H1 (cell line): Measurements from ENCODE around the gene PRKACA. TPM values are rescaled to one million over a fixed set of nuclear protein-coding genes. Genes with fewer than 3 reads are reported as not detected.

Source experiments
- BACH1 ChIP-seq: IDR thresholded peaks from 2 replicates; pipeline ENCODE4 v1.6.1; 2012; ENCODE audit warnings: low read length, improper control_type of control experiment
- BCL11A ChIP-seq, 2 experiments: IDR thresholded peaks; one replicate each; pipeline ENCODE4 v1.6.1; 2011; ENCODE audit warnings: low read depth in 2 of 2, low read length in 2 of 2, mild to moderate bottlenecking in 2 of 2
- BRCA1 ChIP-seq: IDR thresholded peaks from 2 replicates; pipeline ENCODE4 v1.6.1; 2012; ENCODE audit warnings: low read depth, low read length, improper control_type of control experiment
- E2F6 ChIP-seq: IDR thresholded peaks from 2 replicates; pipeline ENCODE4 v1.6.1; 2012; ENCODE audit warnings: inconsistent platforms
- JUN ChIP-seq: IDR thresholded peaks from 2 replicates; pipeline ENCODE4 v1.6.1; 2011; ENCODE audit warnings: low read depth, mild to moderate bottlenecking, improper control_type of control experiment, low read length
- PHF8 ChIP-seq: fragments of 200-600 bp; sonication (generic); conservative IDR thresholded peaks from 2 replicates; pipeline ENCODE4 v1.7.1; 2012; ENCODE audit warnings: low read depth, mild to moderate bottlenecking, inconsistent platforms, low read length, moderate library complexity
- RAD21 ChIP-seq, 2 experiments: IDR thresholded peaks in 1 of 2; conservative IDR thresholded peaks in 1 of 2; 2 replicates each; pipeline ENCODE4 v1.6.1; 2011; ENCODE audit warnings: low read depth in 2 of 2, low read length in 2 of 2, improper control_type of control experiment in 1 of 2, inconsistent platforms in 1 of 2, mild to moderate bottlenecking in 1 of 2, moderate library complexity in 1 of 2
- RBBP5 ChIP-seq: IDR thresholded peaks from 2 replicates; pipeline ENCODE4 v1.7.1; 2012; ENCODE audit warnings: low read depth, mild to moderate bottlenecking, inconsistent platforms, low read length, moderate library complexity, borderline replicate concordance
- SIRT6 ChIP-seq: IDR thresholded peaks from one replicate; pipeline ENCODE4 v1.7.1; 2012; ENCODE audit warnings: low read length, inconsistent platforms
- polyA plus RNA-seq, 7 experiments: library from polyadenylated mRNA; depleted of rRNA in 3 of 7; stranded (reverse) in 5 of 7; unstranded in 2 of 7; fragments of >200 nt in 5 of 7; fragments of 200-250 nt in 2 of 7; gene quantifications; 1 replicate in 5 of 7; 2 replicates in 1 of 7; 4 replicates in 1 of 7; pipeline versions ENCODE4 v1.2.1 to v1.2.3, GENCODE V29; 2011 to 2013; ENCODE audit warnings: missing spikeins in 2 of 7, mixed read lengths in 2 of 7
- total RNA-seq: library from RNA; stranded (reverse); fragmentation: NEBNext Ultra II Directional; extraction: Animal tissue kit (Norgen Biotek cat#: 25700); gene quantifications from 2 replicates; pipeline ENCODE4 v1.2.1, GENCODE V29; 2021
- TF ChIP-seq, protein P1 (sequence below): fragments of 300-600 bp; sonication (generic); IDR thresholded peaks from 2 replicates; pipeline ENCODE4 v1.7.1; 2012; ENCODE audit warnings: low read length, moderate library complexity, mild to moderate bottlenecking, inconsistent platforms; ENCODE audit not compliant: insufficient replicate concordance

Gene PRKACA
- total and polyA plus RNA-seq, 2 of the 8 experiments (the other 6 are each of a cell fraction or from before 2014, with no cell fraction given) = 14.2 to 48.2 TPM

GRCh38 chr19:14073261-14073924 lies 44.2 kb downstream of the PRKACA start (continued):
- TF ChIP-seq, protein P1, sequence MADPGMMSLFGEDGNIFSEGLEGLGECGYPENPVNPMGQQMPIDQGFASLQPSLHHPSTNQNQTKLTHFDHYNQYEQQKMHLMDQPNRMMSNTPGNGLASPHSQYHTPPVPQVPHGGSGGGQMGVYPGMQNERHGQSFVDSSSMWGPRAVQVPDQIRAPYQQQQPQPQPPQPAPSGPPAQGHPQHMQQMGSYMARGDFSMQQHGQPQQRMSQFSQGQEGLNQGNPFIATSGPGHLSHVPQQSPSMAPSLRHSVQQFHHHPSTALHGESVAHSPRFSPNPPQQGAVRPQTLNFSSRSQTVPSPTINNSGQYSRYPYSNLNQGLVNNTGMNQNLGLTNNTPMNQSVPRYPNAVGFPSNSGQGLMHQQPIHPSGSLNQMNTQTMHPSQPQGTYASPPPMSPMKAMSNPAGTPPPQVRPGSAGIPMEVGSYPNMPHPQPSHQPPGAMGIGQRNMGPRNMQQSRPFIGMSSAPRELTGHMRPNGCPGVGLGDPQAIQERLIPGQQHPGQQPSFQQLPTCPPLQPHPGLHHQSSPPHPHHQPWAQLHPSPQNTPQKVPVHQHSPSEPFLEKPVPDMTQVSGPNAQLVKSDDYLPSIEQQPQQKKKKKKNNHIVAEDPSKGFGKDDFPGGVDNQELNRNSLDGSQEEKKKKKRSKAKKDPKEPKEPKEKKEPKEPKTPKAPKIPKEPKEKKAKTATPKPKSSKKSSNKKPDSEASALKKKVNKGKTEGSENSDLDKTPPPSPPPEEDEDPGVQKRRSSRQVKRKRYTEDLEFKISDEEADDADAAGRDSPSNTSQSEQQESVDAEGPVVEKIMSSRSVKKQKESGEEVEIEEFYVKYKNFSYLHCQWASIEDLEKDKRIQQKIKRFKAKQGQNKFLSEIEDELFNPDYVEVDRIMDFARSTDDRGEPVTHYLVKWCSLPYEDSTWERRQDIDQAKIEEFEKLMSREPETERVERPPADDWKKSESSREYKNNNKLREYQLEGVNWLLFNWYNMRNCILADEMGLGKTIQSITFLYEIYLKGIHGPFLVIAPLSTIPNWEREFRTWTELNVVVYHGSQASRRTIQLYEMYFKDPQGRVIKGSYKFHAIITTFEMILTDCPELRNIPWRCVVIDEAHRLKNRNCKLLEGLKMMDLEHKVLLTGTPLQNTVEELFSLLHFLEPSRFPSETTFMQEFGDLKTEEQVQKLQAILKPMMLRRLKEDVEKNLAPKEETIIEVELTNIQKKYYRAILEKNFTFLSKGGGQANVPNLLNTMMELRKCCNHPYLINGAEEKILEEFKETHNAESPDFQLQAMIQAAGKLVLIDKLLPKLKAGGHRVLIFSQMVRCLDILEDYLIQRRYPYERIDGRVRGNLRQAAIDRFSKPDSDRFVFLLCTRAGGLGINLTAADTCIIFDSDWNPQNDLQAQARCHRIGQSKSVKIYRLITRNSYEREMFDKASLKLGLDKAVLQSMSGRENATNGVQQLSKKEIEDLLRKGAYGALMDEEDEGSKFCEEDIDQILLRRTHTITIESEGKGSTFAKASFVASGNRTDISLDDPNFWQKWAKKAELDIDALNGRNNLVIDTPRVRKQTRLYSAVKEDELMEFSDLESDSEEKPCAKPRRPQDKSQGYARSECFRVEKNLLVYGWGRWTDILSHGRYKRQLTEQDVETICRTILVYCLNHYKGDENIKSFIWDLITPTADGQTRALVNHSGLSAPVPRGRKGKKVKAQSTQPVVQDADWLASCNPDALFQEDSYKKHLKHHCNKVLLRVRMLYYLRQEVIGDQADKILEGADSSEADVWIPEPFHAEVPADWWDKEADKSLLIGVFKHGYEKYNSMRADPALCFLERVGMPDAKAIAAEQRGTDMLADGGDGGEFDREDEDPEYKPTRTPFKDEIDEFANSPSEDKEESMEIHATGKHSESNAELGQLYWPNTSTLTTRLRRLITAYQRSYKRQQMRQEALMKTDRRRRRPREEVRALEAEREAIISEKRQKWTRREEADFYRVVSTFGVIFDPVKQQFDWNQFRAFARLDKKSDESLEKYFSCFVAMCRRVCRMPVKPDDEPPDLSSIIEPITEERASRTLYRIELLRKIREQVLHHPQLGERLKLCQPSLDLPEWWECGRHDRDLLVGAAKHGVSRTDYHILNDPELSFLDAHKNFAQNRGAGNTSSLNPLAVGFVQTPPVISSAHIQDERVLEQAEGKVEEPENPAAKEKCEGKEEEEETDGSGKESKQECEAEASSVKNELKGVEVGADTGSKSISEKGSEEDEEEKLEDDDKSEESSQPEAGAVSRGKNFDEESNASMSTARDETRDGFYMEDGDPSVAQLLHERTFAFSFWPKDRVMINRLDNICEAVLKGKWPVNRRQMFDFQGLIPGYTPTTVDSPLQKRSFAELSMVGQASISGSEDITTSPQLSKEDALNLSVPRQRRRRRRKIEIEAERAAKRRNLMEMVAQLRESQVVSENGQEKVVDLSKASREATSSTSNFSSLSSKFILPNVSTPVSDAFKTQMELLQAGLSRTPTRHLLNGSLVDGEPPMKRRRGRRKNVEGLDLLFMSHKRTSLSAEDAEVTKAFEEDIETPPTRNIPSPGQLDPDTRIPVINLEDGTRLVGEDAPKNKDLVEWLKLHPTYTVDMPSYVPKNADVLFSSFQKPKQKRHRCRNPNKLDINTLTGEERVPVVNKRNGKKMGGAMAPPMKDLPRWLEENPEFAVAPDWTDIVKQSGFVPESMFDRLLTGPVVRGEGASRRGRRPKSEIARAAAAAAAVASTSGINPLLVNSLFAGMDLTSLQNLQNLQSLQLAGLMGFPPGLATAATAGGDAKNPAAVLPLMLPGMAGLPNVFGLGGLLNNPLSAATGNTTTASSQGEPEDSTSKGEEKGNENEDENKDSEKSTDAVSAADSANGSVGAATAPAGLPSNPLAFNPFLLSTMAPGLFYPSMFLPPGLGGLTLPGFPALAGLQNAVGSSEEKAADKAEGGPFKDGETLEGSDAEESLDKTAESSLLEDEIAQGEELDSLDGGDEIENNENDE = no peak
- TF ChIP-seq BCL11A (IDR thresholded peaks at IDR 0.05; ENCODE audit: low read depth in 2 of 2, low read length in 2 of 2) = no peak
- TF ChIP-seq JUN = no peak
- TF ChIP-seq PHF8 = peak; percentile 35; the same call in 1 of the 2 replicates
- no peak for TF ChIP-seq SIRT6
- TF ChIP-seq BACH1 = no peak
- TF ChIP-seq BRCA1 = no peak
- TF ChIP-seq RAD21 (IDR thresholded peaks at IDR 0.05 in 1 of 2, conservative IDR thresholded peaks at IDR 0.05 in 1 of 2; ENCODE audit: low read depth in 2 of 2, low read length in 2 of 2) = peak in 1 of 2 experiments; percentile 19; a peak in 2 of 4 replicates
- peak; percentile 43; the same call in 1 of the 2 replicates for TF ChIP-seq RBBP5
- TF ChIP-seq E2F6 = peak; percentile 48
